NCI-H2081 treated with DMSO at 0.1 percent for 48 hours (cell line): ENCODE results near the gene CTIF.

Experiments used
- DNase-seq: peaks from one replicate; lab custom pipeline; 2025; lab: John Stamatoyannopoulos, UW

Gene CTIF

GRCh38 chr18:48887294-48887904, 348.6 kb downstream of the CTIF start:
- DNase-seq, result no peak

DNA sequence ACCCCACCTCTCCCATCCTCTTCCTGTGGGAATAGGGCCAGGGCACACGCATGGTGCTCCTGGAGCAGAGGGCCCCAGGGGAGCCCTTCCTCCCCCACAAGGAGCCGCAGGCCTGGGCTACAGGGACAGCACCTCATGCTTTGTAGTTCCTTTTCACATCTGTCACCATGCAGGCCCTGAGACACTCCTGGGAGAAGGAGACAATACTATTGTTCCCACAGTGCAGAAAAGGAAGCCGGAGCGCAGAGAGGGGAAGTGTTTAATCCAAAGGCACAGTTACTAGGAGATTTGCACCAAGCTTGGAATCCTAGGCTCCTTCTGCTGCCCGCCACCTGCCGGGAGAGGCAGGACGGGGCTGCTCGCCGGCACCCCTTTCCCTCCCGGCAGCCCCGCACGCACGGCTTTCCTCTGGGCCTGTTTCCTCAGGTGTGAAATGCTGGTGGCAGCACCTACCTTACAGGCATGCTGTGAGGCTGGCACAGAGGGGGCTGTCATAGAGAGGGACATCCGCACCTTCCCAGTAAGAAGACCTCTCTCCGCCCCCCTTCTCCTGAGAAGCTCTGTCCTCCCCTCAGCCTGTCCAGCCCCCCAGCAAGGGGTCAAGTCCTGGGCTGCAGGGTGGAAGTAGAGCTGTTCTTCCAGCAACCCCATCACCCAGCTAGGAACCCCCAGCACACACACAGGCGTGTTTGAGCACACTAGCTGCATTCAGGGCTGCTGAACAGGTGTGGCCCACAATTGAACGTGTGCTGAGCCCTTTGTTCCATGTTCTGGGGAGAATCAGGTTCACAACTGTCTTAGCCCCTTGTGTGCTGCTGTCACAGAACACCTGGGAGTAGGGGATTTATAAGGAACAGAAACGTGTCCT, 349.3 kb downstream of the CTIF start:
- no peak for DNase-seq

DNA sequence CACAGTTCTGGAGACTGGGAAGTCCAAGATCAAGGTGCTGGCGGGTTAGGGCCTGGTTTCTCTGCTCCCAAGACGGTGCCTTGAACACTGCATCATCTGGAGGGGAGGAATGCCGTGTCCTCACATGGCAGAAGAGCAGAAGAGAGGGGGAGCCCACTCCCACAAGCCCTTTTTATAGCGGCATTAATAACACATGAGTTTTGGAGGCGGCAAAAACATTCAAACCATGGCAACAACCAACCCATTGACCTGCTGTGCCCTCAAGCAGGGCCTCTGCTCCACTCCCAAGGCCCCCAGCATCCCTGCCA, 349.9 kb downstream of the CTIF start:
- DNase-seq, result no peak

GRCh38 chr18:48889115-48889941, 350.5 kb downstream of the CTIF start:
- no peak for DNase-seq

DNA sequence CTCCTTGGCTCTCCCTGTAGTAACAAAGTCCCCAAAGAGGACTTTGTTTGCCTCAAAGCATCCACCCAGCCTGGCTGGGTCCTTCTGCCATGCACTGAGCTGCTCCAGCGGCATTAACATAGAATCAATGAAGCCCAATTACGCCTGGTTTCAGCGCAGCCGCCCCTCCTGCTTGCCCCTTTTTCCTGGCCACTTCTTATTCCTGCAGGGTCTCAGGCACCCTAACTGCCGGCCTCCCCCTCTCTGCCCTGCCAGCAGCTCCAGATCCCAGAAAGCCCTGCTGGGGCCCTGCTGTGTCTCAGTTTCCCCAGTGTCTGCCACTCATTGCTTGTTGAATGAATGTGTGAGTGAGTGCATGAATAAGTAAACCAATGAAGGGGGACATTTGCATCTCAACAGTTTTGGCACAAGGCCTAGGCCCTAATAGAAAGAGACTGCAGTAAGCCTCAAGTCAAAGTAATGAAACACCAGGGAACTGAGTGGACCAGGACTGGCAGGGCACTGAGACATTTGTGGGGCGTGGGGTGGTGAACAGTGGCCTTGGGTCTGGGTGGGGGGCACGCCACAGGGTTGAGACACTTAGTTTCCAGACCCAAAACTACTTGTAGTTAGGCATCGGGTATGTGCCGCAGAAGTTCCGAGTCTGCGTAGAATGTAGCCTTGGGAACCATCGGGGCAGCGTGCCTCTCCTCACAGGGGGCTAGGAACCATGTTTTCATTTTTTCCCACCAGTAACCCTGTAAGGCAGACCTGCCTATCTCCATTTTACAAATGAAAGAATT, 351.3 kb downstream of the CTIF start:
- DNase-seq, result no peak

- DNase-seq, result no peak
Measured at GRCh38 chr18:48891721-48892120, 352.9 kb downstream of the CTIF start.

GRCh38 chr18:48892146-48892855, 353.5 kb downstream of the CTIF start:
- DNase-seq, result no peak

DNA sequence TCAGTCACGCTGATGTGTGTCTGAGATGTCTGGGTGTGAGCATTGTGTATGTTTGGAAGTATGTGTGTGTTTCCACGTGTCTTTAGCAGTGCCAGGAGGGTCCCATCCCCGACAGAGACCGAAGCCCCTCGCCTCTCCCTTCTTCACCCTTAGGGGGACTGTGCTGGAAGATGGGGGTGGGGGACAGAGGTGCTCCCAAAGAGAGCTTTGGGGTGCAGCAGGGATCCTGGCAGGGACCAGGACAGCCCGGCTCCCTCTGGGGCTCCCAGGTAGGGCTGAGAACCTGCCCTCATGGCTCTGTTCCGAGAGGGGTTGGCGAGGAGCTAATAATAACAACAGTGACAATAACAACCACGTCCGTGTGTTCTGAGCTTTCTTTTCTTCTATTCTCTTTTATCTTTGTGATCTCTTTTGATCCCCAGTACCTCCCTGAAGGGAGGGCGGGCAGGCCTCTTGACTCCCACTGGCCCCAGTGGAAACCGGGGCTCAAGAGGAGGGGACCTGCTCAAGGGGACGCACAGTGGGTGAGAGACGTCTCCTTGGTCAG, 354.3 kb downstream of the CTIF start:
- no peak for DNase-seq

DNA sequence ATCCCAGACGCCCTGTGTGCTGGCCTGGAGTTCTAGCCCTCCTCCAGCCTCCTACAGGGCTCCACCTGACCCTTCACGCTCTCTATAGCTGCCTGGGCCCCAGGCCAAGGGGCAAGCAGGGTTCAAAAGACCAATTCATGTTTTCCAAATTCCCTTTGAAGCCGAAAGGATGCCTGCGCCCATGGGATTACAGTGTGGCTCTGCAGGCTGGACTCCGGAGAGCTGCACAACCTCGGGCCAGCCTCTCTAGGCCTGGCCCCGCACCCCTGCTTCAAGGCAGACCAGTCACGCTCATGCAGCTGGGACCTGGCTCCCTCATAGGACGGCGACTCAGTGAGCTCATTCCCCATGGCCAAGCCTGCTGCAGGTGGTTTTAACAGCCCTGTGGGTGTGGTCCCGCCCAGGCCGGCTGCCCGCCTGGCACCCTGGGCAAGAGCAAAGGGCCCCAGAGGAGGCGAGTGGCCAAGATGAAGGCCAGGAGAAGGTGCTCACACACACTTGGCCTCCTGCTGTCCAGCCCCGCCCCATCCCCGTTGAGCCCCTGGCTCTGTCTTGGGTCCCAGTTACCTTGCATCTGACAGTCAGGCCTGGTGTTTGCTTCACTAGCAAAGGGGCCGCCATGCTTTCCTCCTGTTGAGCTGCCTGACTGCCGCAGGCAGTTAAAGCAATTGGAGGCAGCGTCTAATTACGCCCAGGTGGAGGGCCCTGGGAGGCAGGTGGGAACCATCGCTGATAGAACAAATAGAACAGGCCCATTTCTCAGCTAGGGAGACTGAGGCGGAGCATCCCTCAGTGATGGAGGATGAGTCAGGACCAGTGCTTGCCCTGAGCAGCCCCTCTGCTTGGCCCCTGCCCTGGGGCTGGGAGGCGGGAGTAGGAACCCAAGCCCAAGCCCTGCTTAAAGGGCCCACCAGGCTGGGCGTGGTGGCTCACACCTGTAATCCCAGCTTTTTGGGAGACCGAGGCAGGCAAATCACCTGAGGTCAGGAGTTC, 355.1 kb downstream of the CTIF start:
- no peak for DNase-seq

- DNase-seq, result no peak
Measured at GRCh38 chr18:48894799-48895346, 356.0 kb downstream of the CTIF start.

DNA sequence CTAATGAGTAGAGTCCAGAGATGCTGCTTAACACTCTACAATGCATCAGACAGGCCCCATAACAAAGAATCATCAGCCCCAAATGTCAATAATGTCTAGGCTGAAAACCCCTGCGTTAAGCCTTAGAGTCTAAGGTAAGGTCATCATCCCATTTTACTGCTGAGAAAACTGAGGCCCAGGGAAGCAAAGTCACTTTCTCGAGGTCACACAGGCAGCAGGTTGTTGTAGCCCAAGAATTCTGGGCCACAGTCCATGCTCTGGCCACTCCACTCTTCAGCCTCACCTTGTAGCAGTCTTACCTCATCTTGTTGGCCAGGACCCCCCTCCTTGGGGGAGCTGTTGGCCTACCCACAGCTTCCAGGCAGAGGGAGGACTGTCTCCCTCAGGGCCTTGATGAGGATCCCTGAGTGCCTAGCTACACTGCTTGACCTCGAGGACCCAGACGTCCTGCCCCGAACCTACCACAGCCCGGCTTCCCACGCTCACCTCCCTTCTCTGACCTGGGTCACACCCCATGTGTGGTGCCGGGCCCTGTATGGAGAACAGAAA, 357.6 kb downstream of the CTIF start:
- no peak for DNase-seq

- DNase-seq, result no peak
Measured at GRCh38 chr18:48896875-48897511, 358.2 kb downstream of the CTIF start.

GRCh38 chr18:48897531-48897930, 358.7 kb downstream of the CTIF start:
- no peak for DNase-seq

DNA sequence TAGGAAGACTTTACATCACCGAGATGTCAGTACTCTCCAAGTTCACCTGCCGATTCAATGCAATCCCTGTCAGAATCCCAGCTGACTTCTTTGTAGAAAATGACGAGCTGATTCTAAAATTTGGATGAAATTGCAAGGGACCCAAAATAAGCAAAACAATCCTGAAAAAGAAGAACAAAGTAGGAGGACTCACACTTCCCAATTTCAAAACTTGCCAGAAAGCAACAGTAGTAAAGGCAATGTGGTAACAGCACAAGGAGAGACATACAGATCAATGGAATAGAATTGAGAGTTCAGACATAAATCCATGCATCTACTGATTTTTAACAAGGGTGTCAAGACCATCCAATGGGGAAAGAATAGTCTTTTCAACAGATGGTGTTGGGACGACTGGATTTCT, 359.7 kb downstream of the CTIF start:
- DNase-seq, result no peak

DNA sequence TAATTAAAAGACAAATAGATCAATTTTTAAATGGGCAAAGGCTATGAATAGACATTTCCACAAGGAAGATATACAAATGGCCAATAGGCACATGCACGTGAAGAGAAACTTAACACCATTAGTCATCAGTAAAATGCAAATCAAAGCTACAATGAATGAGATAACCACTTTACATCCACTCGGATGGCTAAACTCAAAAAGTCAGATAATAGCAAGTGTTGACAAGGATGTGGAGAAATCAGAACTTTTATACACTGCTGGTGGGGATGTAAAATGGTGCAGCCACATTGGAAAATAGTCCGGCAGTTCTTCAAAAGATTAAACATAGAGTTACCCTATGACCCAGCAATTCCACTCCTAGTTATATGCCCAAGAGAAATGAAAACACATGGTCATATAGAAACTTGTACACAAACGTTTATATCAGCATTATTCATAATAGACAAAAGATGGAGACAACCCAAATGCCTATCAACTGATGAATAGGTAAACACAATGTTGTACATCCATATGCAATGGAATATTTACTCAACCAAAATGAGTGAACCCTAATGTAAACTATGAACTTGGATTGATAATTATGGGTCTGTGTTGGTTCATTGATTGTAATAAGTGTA, 360.8 kb downstream of the CTIF start:
- DNase-seq, result no peak

DNA sequence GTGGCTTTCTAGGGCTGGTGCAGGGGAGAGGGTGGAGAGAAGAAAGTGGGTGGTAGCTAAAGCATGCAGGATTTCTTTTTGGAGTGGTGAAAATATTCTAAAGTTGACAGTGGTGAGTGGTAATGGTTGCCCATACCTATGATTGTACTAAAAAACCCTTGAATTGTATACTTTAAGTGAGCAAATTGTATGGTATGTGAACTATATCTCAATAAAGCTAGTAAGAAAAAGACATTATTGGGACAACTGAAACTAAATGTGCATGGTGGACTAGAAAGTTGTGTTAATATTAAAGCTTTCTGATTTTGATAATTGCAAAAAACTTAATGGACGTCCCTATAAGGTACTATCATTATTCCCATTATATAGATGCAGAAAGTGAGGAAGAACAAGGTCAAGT, 361.6 kb downstream of the CTIF start:
- no peak for DNase-seq

GRCh38 chr18:48901145-48902022, 362.6 kb downstream of the CTIF start:
- DNase-seq, result no peak
